MM.1S (cell line): Measurements from ENCODE around the gene HMCES.

Source experiments
- CTCF ChIP-seq: fragments of 300-600 bp; sonication (generic); IDR thresholded peaks from 2 replicates; pipeline ENCODE4 v1.5.1; 2016; ENCODE audit warnings: antibody characterized with exemption, low read length, mixed read lengths
- EZH2 ChIP-seq: fragments of 300-600 bp; sonication (generic); optimal IDR thresholded peaks from 2 replicates; pipeline ENCODE3; 2017; ENCODE audit warnings: low read depth, mild to moderate bottlenecking, antibody characterized with exemption, low read length, mixed read lengths

DNA sequence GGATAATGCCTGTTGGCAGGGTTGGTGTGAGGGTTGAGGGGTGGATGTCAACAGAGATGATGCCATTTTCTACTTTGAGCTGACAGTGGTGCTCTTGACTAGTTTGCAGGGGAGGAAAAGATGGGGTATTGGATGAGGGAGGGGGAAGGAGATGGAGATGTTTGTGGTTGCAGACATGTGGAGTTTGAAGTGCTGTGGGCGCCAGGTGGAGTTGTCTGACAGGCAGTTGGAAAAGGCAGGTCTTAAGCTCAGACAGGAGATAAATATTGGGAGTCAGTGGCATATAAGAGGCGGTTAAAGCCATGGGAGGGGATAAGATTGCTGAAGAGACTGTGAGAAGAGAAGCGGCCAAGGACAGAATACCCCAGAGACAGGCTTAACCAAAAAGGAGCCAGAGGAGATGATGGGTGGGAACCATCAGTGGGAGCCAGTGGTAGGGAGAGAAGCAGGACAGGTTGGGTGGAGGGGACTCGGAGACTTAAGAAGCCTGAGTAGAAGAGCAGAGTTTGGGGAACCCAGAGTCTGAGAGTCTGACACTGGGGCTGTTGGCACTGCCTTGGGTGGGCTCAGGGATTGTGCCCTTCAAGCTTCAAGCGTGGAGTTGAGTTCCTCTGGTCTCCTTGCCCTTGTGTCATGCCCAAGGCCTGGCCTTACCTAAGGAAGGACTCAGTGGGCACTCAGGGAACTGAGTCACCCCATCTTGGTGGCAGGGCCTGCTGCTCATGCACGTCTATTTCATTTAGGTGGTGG lies 15.3 kb upstream of the HMCES start:
- no peak for TF ChIP-seq CTCF
- no peak for TF ChIP-seq EZH2
